Subcutaneous adipose tissue (tissue), 4 donors: ENCODE measurements around the gene MTFR1L. TPM values are rescaled to one million over a fixed set of nuclear protein-coding genes. Genes with fewer than 3 reads are reported as not detected.

Experiments used
- total RNA-seq, 4 donors: library from RNA; depleted of rRNA; stranded (reverse); fragments of >200 nt; gene quantifications; one replicate each; pipeline ENCODE4 v1.1.0, GENCODE V29; 2016
- TF ChIP-seq, protein P1 (sequence below): fragments of 450-650 bp; IDR thresholded peaks from one replicate; pipeline ENCODE4 v1.5.1; 2016; ENCODE audit warnings: low read depth, mild to moderate bottlenecking, control low read depth, antibody characterized with exemption, moderate library complexity

The MTFR1L gene
- total RNA-seq, 4 donors from 2014 or later: 53.6 to 89.5 (median 60.4) TPM

DNA sequence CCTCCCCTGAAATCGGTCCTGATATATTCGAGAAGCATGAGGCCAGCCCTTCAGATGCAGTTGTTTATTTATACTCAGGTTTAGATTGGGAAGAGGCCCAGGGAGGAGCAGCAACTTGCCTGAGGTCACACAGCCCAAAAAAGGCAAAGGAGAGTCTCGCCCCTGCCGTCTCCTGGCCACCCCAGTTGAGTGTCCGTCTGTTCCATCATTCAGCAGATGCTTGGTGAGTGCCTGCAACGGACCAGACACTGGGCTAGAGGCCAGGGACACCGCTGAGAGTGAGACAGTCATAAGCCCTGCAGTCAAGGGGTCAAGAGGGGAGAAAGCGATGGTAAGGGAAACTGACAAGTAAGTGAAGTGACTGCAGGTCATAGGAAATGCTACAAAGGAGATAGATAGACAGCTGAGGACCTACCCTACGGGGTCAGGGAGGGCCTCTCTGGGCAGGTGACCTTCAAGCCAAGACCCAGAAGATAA, 35.1 kb upstream of the MTFR1L start:
- TF ChIP-seq, protein P1, sequence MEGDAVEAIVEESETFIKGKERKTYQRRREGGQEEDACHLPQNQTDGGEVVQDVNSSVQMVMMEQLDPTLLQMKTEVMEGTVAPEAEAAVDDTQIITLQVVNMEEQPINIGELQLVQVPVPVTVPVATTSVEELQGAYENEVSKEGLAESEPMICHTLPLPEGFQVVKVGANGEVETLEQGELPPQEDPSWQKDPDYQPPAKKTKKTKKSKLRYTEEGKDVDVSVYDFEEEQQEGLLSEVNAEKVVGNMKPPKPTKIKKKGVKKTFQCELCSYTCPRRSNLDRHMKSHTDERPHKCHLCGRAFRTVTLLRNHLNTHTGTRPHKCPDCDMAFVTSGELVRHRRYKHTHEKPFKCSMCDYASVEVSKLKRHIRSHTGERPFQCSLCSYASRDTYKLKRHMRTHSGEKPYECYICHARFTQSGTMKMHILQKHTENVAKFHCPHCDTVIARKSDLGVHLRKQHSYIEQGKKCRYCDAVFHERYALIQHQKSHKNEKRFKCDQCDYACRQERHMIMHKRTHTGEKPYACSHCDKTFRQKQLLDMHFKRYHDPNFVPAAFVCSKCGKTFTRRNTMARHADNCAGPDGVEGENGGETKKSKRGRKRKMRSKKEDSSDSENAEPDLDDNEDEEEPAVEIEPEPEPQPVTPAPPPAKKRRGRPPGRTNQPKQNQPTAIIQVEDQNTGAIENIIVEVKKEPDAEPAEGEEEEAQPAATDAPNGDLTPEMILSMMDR: no peak

GRCh38 chr1:25785333-25786067, 34.3 kb upstream of the MTFR1L start:
- TF ChIP-seq, protein P1: no peak

DNA sequence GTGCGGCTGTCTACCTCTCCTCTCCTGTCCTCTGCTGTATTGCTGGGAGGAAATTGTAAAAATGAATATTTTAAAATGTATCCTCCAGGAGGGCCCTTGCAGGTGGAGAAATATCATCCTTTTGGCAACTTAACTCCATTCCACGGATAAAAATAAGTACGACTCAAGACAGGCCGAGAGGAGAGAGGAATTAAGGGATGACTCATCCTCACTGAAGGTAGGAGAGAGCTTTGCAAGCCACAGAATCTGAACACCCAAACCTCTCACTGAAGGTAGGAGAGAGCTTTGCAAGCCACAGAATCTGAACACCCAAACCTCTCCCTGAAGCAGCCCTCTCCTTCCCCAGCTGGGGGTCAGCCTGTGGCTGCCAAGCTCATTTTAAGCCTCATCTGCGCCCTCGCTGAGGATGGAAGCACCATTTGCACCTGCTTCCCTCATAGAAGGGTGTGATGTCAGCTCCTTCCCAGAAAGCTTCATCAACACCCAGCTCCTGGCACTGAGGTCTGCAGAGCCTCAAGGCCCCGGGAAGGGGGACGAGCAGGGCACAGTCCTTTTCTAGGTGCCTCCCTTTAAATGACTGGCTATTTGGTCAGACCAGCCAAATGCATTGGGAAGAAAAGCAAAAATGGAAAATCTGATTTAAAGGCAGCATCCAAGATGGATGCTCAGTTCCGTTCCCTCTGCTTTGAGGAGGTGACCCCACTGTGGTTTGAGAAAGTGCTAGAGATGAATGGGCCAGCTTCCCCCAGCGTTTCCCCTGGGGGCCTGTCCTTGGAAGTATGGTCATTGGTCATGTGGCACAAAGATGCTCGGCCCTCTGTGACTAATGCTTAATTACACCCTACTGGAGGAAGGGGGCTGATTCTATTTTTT, 32.6 kb upstream of the MTFR1L start:
- TF ChIP-seq, protein P1: no peak

DNA sequence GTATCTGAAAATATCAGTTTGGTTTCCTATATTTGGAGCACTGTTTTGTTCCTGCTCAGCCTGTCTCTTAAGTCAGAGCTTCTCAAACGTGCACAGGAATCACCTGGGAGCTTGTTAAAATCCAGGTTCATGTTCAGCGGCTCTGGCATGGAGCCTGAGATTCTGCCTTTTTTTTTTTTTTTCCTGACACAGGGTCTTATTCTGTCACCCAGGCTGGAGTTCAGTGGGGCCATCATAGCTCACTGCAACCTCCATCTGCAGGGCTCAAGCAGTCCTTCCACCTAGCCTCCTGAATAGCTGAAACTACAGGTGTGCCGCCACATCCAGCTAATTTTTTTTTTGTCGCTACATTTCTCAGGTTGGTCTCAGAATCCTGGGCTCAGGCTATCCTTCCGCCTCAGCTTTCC, 32.0 kb upstream of the MTFR1L start:
- TF ChIP-seq, protein P1: no peak

GRCh38 chr1:25790472-25790871, 29.3 kb upstream of the MTFR1L start:
- TF ChIP-seq, protein P1: no peak

DNA sequence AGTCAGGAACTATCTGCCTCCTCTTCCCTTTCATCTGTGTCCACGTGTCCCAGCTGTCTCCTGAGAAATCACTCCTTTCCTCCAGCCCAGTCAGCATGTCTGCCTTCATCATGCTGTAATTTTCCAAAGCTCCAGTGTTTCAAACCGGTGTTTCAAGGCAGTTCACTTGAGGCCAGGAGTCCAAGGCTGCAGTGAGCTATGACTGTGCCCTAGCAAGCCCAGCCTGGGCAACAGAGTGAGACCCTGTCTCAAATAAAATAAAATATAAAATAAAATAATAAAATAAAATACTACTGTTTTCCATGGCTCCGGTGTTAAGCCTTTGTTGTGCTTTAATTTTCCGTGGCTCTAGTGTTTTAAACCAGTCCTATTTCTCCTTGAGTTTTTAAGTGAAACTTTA, 27.6 kb upstream of the MTFR1L start:
- TF ChIP-seq, protein P1: no peak

DNA sequence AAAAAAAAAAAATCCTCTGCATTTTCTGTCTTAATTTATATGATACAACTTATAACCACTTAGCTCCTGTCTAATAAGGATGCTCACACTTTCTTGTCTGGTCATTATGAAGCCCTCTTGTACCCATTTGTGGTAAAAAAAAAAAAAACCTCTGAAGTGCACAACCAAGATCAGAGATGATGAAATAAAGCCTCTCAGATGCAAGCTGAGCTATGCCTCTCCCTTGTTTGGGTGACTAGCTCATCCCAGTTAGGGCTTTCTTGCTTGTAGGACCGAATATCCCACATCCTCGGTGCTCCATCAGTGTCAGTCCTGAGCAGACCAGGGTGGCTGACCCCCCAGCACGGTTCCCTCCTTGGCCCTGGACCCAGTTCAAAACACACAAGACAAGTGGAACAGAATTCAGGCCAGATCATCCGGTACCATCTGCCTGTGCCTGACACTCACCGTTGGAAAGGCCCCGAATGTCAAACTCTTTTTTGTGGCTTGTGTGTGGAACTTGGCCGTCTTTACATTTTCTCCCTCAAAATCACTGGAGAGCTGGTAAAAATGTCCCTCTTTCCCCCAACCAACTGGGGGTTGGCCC, 26.1 kb upstream of the MTFR1L start:
- TF ChIP-seq, protein P1: no peak
